Nephron (organoid): ENCODE results near the gene FBH1.
"Not testable (repeated sequence)": the region's sequence is repeated elsewhere in the genome, so short reads cannot be mapped to it uniquely, and the experiment has no call there.

Source experiments
- H3K27ac Mint-ChIP-seq, 3 experiments: 2 replicates each; pipeline ENCODE4 v1.8.0; 2020; ENCODE audit warnings: mixed read lengths in 3 of 3, mild to moderate bottlenecking in 2 of 3, moderate library complexity in 1 of 3
- H3K27me3 Mint-ChIP-seq: 2 replicates; pipeline ENCODE4 v1.8.0; 2021; ENCODE audit warnings: low read depth, mild to moderate bottlenecking, moderate library complexity, mixed read lengths
- H3K36me3 Mint-ChIP-seq: 2 replicates; pipeline ENCODE4 v1.8.0; 2020; ENCODE audit warnings: low read depth, mixed read lengths
- H3K4me1 Mint-ChIP-seq: 2 replicates; pipeline ENCODE4 v1.8.0; 2020; ENCODE audit warnings: mixed read lengths
- H3K4me3 Mint-ChIP-seq, 3 experiments: 2 replicates each; pipeline ENCODE4 v1.8.0; 2020; ENCODE audit warnings: mild to moderate bottlenecking in 3 of 3, mixed read lengths in 3 of 3, moderate library complexity in 2 of 3
- H3K9me3 Mint-ChIP-seq: 2 replicates; pipeline ENCODE4 v1.8.0; 2020; ENCODE audit warnings: mixed read lengths
- CTCF ChIP-seq, 3 experiments: fragments of 200-600 bp; sonication (generic); IDR thresholded peaks; one replicate each; pipeline ENCODE4 v1.5.0; 2021; ENCODE audit warnings: antibody characterized with exemption in 3 of 3; ENCODE audit not compliant: unreplicated experiment in 3 of 3

The FBH1 gene

GRCh38 chr10:5961405-5962100 lies 71.5 kb downstream of the FBH1 start:
- Mint-ChIP-seq H3K4me3 (no peak overlapping the region), H3K27ac (no peak overlapping the region), H3K27me3 (peaks cover 21% of the 10 kb centered on the region), H3K4me1 (no peaks in the 10 kb centered on the region), H3K36me3 (no peaks in the 10 kb centered on the region), H3K9me3 (no peaks in the 10 kb centered on the region)
- no peak for TF ChIP-seq CTCF (IDR thresholded peaks at IDR 0.05; ENCODE audit: unreplicated experiment in 3 of 3)

- not testable (repeated sequence) for H3K4me1 Mint-ChIP-seq, H3K27ac Mint-ChIP-seq, H3K4me3 Mint-ChIP-seq, H3K9me3 Mint-ChIP-seq, H3K36me3 Mint-ChIP-seq
- peaks cover 21% of the 10 kb centered on the region for H3K27me3 Mint-ChIP-seq
These were observed 72.4 kb downstream of the FBH1 start for GRCh38 chr10:5962358-5962940.

GRCh38 chr10:5963071-5963470 lies 73.0 kb downstream of the FBH1 start:
- Mint-ChIP-seq H3K27me3 (peaks cover 20% of the 10 kb centered on the region), H3K4me3 (no peak overlapping the region)
- no peak for TF ChIP-seq CTCF (IDR thresholded peaks at IDR 0.05; ENCODE audit: unreplicated experiment in 3 of 3)

GRCh38 chr10:5963591-5963990 lies 73.5 kb downstream of the FBH1 start:
- no peaks in the 10 kb centered on the region for H3K36me3 Mint-ChIP-seq
- no peak for TF ChIP-seq CTCF (IDR thresholded peaks at IDR 0.05; ENCODE audit: unreplicated experiment in 3 of 3)

More at GRCh38 chr10:5963071-5963470, 73.0 kb downstream of the FBH1 start:
- Mint-ChIP-seq H3K9me3 (no peaks in the 10 kb centered on the region), H3K4me1 (no peaks in the 10 kb centered on the region), H3K36me3 (no peaks in the 10 kb centered on the region), H3K27ac (no peak overlapping the region)

GRCh38 chr10:5964736-5965135 lies 74.7 kb downstream of the FBH1 start:
- Mint-ChIP-seq H3K27ac (no peak overlapping the region), H3K9me3 (no peaks in the 10 kb centered on the region), H3K27me3 (peaks cover 20% of the 10 kb centered on the region), H3K36me3 (no peaks in the 10 kb centered on the region), H3K4me3 (no peak overlapping the region), H3K4me1 (no peaks in the 10 kb centered on the region)
- TF ChIP-seq CTCF (IDR thresholded peaks at IDR 0.05; ENCODE audit: unreplicated experiment in 3 of 3), result no peak

More at GRCh38 chr10:5963591-5963990, 73.5 kb downstream of the FBH1 start:
- Mint-ChIP-seq H3K4me1 (no peaks in the 10 kb centered on the region), H3K27me3 (peaks cover 20% of the 10 kb centered on the region), H3K27ac (no peak overlapping the region), H3K4me3 (no peak overlapping the region), H3K9me3 (no peaks in the 10 kb centered on the region)

GRCh38 chr10:5965266-5965665 lies 75.2 kb downstream of the FBH1 start:
- Mint-ChIP-seq H3K9me3 (no peaks in the 10 kb centered on the region), H3K27me3 (peaks cover 20% of the 10 kb centered on the region), H3K4me3 (no peak overlapping the region), H3K36me3 (no peaks in the 10 kb centered on the region), H3K27ac (no peak overlapping the region), H3K4me1 (no peaks in the 10 kb centered on the region)
- no peak for TF ChIP-seq CTCF (IDR thresholded peaks at IDR 0.05; ENCODE audit: unreplicated experiment in 3 of 3)
